HG02852 (cell line): Measurements from ENCODE around the gene SENP1.
"Not testable (repeated sequence)": the region's sequence is repeated elsewhere in the genome, so short reads cannot be mapped to it uniquely, and the experiment has no call there.

ENCODE experiments used
- ATAC-seq: cut with Tn5 transposase; IDR thresholded peaks from one replicate; pipeline ENCODE4 v1.9.1; 2021; ENCODE audit warnings: mild to moderate bottlenecking, moderate library complexity; ENCODE audit not compliant: unreplicated experiment

Gene SENP1

DNA sequence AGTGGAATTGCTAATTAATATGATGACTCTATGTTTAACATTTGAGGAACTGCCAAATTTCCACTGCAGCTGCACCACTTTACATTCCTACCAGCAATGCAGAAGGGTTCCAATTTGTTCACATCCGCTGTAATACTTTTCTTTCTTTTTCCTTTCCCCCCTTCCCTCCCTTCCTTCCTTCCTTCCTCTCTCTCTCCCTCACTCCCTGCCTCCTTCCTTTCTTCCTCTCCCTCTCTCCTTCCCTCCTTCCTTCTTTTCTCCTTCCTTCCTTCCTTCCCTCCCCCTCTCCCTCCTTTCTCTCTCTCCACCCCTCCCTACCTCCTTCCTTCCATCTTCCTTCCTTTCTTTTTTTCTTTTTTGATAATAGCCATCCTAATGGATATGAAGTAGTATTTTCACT lies 10.1 kb upstream of the SENP1 start:
- no peak for ATAC-seq

DNA sequence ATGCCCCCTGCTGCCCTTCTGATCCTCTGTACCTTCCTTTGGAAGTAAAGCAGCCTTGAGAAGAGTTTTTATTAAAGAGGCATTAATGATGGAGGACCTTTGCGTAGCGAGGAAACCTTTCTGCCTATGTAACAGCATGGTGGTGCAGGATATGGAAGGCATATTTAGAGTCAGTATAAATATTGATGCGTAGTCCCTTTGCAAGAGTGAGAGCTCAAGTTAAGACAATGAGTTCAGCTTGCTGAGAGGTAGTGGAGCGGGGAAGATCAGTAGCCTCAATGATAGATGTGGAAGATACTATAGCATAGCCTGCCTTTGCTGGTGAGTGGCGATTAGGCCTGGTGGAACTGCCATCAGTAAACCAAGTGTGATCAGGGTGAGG lies 5.4 kb upstream of the SENP1 start:
- ATAC-seq = not testable (repeated sequence)

DNA sequence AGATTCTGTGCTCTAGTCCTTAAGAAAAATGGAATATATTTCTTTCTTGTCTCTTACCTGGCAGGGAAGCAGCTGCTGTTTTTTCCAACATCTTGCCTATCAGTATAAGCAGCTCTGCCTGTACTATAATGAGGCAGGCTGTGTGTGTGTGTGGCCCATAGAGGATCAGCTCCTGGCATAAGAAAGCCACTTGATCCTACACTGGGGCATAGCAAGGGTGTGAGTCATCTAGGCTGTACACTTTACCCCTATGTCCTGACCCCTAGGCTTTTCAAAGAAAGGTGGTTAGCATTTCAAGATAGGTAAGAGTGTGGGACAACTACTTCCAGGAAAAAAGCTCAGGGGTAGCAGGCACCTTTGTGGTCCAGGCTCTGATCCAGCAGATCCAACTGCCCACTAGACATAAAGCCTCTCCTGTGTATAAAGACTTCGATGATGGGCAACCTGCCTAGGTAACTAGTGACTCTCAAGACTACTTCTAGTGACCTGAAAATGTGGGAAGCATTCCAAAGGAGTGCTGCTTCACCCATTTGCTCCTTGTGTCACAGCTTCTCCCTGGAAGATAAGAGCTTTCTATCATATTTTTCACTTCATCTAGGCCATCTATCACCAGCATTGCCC lies 4.9 kb upstream of the SENP1 start:
- no peak for ATAC-seq

DNA sequence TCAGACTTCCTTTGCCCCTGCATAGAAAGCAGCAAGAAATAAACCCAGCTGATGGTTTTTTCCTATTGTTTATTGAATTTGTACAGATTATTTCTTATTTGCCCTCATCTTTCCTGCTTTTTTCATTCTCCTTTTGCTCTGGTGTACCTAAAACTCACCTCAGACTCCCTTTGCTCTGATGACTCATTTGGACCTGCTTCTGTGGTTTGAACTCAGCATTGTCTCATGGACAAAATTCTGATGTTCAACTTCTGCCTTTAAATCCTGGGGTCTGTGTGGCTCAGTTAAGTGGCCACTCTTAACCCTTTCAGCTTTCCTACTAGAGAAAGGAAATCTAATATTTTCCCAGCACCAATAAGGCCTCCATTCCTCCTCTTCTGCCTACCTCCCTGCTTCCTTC lies 3.5 kb upstream of the SENP1 start:
- ATAC-seq = no peak

DNA sequence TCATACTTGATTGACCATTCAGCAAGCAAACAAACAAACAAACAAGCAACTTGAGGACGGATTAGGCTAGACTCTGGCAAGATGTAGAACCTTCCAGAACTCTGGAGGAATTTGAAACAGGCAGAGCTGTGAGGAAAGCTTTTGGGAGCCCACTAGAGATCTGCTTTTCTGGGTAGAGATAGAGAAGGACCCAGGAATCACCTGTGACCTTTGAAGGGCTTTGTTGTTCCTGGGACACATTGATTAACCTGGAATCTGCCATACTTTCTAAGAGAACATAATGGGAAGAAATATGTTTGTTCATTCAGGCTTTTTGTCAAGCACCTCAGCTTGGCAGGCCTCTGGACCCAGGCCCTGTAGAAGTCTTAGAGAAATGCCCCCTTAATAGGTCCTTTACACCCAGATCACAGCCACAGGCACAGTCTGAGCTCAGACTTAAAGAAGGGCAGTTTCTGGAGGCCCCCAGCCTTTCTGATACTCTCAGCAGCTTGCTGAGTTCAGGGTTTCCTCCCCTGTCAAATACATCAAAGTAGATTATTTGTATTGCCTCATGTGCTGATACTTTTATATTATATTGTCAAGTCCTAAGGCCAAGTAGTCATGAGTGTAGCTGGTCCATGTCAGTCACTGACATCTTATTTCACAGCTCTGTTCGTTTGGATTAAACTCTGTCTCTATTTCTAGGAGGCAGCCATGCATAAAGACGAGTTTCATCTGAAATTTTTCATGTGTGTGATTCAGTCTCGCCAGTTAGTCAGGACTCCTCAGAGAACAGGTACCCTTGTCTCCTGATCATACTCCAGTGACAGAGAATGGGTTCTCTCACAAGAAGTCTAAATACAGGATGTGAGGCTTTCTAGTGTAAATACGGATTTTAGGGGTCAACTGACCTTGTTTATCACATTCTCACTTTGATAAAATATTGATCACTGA lies 1.1 kb upstream of the SENP1 start:
- no peak for ATAC-seq

DNA sequence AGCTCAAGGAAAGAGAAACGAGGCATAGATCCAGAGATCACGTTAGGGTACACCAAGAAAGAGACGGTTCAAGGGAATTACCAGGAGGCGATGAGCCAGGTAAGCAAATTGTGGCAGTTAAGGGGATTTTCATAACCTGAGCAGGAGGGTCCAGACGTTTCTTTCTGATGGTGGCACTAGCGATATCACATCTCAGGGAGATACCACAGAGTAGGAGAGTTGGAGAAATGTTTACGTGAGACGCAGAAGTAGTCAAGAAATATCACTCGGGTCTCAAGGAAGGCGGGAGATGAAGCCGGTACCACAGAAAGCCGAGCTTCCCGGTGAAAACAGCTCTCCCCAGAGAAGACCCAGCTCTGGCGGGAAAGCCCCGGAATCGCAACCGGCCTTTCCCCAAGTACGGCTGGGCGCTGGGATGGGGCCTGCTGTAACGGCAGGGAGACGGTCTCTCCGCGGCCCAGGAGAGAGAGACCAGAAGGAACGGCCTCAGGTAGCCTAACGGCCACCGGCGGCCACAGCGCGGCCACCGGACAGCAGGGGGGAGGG lies 485 bp downstream of the SENP1 start:
- peak; percentile 31 for ATAC-seq

DNA sequence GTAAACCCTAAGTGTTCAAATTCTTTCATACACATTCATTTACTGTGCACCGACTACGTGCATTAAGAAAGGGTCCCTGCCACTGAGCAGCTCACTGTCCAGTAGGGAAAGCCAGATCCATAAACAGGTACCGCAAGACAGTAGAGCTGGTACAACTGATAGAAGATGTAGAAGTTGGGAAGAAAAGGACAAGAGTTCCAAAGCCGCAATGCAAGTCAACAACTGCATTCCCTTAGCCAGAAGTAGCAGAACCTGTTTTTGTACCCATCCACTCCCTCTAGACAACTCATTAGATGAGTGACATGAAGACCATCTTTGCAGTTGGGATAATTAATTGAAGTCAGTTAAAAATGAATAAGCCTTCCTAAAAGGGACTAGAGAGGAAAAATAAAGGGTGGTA lies 1.3 kb downstream of the SENP1 start:
- no peak for ATAC-seq

DNA sequence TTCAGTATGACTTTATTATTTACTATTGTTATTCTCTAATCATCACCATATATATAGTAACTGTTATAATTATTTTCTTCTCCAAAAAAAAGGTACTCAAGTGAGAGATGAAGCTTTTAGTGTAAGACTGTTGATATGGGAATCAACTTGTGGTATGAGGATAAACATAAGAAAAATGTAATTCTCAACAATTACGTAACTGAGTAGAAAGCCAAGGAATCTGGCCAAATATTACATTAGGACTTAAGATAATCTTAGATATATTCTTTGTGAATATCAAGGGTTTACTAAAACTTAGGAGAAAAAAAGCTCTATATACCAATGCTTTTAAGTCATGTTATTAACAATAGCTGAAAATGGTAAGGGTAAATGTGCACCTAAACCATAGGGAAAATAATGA lies 13.3 kb downstream of the SENP1 start:
- no peak for ATAC-seq

DNA sequence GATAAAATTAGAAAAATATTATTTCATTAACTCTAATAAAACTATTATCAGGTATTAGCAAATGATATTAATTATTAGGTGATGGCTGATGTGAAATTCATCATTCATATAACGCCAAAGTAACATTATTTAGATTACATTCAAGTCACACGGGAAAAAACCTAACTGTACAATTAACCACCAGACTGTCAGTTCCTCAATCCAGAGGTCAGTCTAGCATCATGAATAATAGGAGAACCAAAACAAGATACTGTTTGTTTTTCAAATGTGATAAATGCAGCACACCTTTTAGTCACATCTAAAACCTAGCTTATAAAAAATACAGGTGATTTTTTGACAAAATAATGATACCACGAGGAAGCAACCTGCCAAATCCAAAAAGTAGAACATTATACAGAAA lies 19.6 kb downstream of the SENP1 start:
- ATAC-seq = no peak

DNA sequence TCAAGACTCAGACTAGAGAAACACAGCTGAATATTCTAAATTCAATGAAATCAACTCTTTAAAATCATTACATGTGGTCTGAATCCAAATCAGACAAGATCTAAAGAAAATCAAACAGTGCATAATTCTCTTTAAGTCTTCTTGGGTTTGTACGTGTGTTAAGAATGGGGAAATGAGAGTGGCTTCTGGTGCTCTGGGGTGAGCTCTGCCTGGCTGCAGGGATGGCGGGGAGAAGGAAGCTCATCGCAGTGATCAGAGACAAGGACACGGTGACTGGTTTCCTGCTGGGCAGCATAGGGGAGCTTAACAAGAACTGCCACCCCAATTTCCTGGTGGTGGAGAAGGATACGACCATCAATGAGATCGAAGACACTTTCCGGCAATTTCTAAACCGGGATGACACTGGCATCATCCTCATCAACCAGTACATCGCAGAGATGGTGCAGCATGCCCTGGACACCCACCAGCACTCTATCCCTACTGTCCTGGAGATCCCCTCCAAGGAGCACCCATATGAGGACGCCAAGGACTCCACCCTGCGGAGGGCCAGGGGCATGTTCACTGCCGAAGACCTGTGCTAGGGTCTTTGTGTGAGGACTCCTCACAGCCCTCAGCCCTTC lies 20.9 kb downstream of the SENP1 start:
- ATAC-seq = no peak

DNA sequence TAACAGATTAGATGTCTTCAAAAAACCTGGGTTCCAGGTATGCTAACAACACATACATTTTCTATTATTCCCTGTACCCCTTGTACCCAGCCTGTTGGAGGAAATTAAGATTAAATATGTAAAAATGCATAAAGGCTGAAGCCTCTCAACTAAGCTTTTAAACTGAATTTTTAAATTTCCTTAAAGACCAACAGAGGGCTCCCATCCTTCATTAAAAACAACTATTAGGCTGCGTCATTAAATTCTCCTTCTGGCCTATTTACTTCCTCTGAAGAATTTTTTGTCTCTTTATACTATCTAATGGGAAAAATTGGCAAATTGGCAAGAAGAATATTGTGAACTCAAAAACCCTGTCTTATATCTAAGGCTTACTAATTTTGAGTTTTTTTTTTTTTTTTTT lies 21.8 kb downstream of the SENP1 start:
- no peak for ATAC-seq

DNA sequence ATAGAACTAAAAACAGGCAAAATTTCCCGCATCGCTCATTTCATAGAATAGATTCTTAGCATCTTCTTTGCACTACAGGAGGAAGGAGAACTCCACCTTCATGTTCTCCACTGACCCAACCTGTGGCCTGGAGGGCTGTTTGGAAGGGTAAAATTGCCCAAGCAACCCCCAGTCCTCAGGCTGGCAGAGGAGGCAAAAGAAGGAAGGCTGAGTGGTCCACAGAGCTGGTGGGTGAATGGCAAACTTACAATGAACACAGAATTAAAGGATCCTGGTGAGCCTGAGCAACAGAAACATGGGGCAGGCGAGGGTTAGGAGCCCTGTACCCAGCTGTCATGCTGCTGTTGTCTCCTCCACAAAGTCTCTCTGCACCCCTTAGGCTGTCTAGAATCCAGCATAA lies 25.1 kb downstream of the SENP1 start:
- ATAC-seq = no peak

DNA sequence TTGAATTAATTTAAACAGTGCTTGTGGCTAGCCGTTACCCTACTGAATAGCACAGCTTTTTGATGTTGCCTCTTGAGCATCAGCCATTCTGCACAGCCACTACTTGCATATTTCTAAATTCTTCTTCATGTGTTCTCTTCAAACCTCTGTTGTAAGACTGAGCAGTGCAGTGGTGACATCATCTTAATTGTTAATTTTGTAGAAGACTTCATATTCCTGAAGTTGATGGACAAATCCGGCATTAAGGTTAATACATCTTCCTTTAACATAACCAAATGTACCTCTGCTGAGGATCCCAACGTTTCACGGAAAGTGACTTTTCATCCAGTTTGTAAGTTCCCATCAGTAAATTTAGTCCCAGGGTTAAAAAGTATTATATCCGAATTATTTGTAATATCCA lies 25.6 kb downstream of the SENP1 start:
- no peak for ATAC-seq

DNA sequence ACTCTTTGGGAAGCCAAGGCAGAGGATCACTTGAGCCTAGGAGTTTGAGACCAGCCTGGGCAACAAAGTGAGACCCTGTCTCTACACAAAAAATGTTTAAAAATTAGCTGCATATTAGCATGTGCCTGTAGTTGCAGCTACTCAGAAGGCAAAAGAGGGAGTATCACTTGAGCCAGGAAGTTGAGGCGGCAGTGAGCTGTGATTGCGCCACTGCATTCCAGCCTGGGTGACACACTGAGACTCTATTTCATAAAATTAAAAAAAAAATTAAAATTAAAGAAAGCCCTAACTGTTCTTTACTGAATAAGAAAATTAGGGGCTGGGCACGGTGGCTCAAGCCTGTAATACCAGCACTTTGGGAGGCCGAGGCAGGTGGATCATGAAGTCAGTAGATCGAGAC lies 27.0 kb downstream of the SENP1 start:
- ATAC-seq = no peak

DNA sequence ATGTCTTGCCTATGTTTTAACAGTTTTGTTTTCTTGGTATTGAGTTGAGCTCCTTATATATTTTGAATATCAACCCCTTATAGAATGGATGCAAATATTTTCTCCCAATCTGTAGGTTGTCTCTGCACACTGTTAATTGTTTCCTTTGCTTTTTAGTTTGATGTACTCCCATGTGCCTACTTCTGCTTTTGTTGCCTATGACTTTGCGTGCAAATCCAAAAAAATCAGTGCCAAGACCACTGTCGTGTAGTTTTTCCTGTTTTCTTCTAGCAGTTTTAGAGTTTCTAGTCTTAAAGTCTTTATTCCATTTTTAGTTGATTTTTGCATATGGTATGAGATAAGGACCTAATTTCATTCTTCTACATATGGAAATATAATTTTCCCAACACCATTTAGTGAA lies 28.8 kb downstream of the SENP1 start:
- ATAC-seq = no peak

DNA sequence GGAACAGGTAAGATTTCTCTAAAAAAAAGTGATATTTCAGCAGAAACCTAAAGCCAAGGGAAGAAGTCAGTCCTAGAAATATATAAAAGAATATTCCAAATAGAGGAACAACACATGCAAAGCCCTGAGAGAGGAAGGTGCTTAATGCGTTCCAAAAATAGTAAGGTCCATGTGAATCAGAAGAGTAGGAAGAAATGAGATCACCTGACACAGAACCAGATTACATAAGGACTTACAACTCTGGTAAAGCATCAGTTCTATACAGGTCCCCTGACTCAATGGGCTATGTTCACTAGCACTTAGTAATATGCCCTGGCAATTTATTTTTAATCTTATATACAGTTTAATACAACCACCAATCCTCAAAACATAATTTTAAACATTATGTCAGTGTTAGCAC lies 30.0 kb downstream of the SENP1 start:
- no peak for ATAC-seq

DNA sequence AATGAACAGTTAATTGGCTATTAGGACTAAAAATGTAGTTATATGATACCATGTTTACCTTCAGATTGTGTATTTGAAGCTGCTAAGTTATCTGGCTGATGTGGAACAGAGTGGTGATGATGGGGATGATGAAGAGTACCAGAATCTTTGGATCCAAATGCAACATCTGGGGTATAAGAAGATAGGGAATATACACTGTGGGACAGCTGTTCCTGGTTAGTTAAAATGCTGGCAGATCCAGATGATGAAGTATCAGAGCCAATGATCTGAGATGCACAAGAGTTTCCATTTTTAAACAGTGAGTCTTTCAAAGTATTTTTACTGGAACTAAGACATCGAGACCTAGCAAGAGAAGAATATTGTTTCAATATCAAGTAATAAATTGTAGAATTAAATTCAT lies 31.6 kb downstream of the SENP1 start:
- no peak for ATAC-seq

DNA sequence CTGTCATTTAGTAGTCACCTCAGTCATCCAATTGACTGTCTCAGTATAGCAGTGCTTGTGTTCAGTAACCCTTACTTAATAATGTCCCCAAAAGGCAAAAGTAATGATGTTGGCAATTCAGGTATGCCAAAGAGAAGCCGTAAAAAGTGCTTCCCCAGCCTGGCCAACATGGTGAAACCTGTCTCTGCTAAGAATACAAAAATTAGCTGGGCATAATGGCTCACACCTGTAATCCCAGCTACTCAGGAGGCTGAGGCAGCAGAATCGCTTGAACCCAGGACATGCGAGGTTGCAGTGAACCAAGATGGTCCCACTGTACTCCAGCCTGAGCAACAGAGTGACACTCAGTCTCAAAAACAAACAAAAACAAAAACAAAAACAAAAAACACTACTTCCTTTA lies 33.6 kb downstream of the SENP1 start:
- ATAC-seq = no peak

DNA sequence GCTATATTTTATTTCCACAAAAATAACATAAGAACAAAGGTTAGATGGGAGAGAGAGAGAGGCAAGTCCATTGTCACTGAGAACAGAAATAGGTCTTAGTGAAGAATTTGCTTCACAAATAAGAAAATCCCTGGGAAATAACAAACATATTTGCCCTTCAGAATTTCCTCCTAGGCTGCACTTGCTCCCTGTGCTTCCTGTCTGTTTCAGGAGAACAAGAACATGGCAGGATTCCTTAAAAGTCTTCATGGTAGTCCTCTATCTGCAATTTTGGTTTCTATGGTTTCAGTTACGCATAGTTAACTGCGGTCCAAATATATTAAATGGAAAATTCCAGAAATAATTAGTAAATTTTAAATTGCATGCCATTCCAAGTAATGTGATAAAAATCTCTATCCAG lies 34.1 kb downstream of the SENP1 start:
- no peak for ATAC-seq

DNA sequence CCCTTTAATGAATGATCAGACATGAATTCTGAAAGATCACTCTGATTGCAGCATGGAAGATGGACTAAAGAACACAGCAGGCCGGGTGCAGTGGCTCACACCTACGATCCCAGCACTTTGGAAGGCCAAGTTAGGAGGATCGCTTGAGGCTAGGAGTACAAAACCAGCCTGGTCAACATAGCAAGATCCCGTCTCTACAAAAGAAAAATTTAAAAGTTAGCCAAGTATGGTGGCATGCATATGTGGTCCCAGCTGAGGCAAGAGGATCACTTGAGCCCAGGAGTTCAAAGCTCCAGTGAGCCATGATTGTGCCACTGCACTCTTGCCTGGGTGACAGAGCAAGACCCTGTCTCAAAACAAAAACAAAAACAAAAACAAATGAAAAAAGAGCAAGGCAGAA lies 35.1 kb downstream of the SENP1 start:
- ATAC-seq = no peak

DNA sequence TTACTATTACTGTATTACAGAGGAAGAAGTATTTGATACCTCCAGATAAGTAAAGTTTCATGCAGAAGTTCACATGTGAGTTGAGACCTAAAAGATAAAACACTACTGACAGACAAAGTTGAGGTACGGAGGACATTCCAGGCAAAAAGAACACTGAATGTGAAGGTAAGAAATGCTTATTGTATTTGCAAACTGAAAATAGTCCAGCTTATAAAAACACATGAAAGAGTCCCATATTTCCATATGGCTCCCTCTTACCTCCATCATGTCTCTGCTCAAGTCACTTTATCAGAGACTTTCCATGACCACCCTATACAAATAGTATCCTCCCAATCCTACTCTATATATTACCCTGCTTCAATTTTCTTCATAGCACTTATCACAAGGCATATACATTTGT lies 35.8 kb downstream of the SENP1 start:
- no peak for ATAC-seq

DNA sequence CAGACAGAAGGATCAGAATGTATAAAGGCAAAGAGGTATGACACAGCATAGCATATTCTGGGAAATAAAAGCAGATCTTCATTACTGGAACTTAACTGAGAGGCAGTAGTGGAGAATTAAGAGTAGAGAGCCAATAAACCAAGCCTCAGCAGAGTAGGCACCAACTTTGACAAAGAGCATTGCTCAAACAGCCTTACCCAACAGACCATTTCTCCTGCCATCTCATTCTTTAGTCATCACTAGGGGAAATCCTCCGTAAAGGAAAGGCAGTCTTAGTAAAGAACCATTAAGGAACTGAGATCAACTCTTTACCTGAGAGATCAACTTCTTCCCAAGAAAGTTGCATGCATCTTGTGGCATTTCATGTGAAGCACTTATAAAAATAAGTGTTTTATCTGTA lies 36.6 kb downstream of the SENP1 start:
- no peak for ATAC-seq
